SIG-M5 treated with dmso at 0.1 percent for 504 hours (cell line): ENCODE measurements around the gene CAMK2N2.

Source experiments
- DNase-seq: peaks from one replicate; lab custom pipeline; 2025; ENCODE audit not compliant: unreplicated experiment; lab: John Stamatoyannopoulos, UW

The CAMK2N2 gene

DNA sequence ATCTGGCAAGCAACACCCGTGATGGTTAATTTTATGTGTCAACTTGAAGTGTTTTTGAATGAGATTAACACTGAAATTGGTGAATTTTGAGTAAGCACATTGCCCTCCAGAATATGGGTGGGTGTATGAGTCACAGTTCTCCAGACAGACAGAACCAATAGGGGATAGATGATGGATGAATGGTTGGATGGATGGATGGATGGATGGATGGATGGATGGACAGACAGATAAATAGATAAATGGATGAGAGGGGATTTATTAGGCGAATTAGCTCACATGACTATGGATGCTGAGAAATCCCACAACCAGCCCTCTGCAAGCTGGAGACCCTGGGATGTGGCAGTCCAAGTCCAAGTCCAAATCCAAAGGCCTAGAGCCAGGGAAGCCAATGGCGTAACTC is 37.4 kb downstream of the CAMK2N2 start:
- no peak for DNase-seq

DNA sequence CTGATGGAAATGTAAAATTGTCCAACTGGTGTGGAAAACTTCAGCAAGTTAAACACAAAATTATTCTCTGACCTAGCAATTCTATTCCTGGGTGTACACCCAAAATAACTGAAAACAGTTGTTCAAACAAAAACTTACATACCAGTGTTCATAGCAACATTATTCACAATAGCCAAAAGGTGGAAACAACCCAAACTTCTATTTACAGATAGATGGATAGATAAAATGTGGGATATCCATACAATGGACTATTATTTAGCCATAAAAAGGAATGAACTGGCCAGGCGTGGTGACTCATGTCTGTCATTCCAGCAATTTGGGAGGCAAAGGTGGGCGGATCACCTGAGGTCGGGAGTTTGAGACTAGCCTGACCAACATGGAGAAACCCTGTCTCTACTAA is 38.8 kb downstream of the CAMK2N2 start:
- no peak for DNase-seq

DNA sequence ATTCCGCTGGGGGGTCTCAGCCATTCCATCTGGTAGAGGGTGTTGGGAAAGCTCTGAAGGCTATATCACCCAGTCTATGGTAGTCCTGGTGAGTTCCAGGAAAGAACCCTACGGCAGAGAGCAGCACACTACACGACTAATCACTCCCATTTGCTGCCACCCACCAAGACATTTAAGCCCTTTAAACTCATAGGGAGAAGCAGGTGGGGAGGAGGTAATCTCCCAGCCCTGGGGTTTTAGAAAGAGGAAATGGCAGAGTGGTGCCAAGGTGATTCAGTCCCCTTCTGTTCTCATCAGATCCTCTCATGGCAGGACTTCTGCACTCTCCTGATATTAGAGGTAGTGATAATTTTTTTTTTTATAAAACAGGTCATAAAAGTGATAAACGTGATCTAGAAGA is 42.5 kb downstream of the CAMK2N2 start:
- DNase-seq = no peak

DNA sequence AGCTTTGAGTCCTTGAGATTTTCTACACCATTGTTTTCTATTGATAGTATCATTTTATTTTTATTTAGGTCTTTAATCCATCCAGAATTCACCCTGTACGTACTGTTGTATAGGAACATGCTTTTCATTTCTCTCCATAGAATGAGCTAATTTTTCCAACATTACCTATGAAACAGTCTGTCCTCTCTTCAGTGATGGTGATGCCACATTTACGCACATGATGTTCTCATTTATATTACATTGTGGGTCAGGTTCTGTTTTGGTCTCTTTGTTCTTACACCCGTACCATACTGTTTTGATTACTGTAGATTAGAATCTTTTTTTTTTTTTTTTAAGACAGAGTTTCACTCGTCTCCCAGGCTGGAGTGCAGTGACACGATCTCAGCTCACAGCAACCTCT is 49.6 kb downstream of the CAMK2N2 start:
- DNase-seq = no peak

DNA sequence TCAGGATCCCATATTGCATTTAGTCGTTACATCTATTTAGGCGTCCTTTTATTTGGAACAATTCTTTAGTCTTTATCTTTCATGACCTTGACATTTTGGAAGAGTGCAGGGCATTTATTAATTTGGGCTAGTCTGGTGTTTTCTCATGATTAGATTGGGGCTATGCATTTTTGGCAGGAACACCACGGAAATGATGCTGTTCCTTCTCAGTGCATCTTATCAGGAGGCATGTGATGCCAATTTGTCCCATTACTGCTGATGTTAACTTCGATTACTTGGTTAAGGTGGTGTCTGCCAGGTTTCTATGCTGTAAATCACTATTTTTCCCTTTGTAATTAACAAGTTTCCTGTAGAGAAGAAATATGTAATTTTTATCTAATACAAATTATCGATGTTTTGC is 50.1 kb downstream of the CAMK2N2 start:
- DNase-seq = no peak
